A549 (cell line): ENCODE results near the gene UTP11. TPM values are rescaled to one million over a fixed set of nuclear protein-coding genes. Genes with fewer than 3 reads are reported as not detected.
A peak's percentile ranks its signal among the peaks of the same experiment; 100 is the strongest.

Source experiments
- ATAC-seq, 2 experiments: fragments of 200-7000 bp in 1 of 2; fragments of >200 bp in 1 of 2; cut with Nextera tagmentation in 1 of 2; cut with Tn5 transposase in 1 of 2; 3 replicates each; pipeline versions ENCODE4 v1.8.0 to v1.9.1; 2018 to 2020; ENCODE audit warnings: mild to moderate bottlenecking in 1 of 2, moderate library complexity in 1 of 2
- CTCF ChIA-PET: fragments of 300-600 bp; sonication (Branson Sonifier 250); formaldehyde crosslinking; extraction: SDS; loops from one replicate; lab custom pipeline; 2021; ENCODE audit warnings: antibody characterized with exemption, inconsistent platforms; lab: Yijun Ruan, JAX
- POLR2A ChIA-PET: fragments of 350-600 bp; formaldehyde crosslinking; extraction: SDS; loops from one replicate; lab custom pipeline; 2021; ENCODE audit warnings: antibody characterized with exemption, inconsistent platforms; lab: Yijun Ruan, JAX
- DNase-seq, 2 experiments: peaks; one replicate each; pipeline versions ENCODE4 v3.0.0 to v3.0.0-alpha.2; 2011 to 2016; ENCODE audit warnings: low read depth in 1 of 2, low spot score in 1 of 2
- FAIRE-seq: peaks from 2 replicates; lab custom pipeline; 2011; peaks lifted over from hg19 to GRCh38; lab: Jason Lieb, UNC
- H3K27ac ChIP-seq, 2 experiments: fragments of >200 bp; sonication (Bioruptor Twin); formaldehyde crosslinking; 3 replicates each; pipeline ENCODE4 v1.5.1; 2016 to 2017
- H3K4me1 ChIP-seq: fragments of >200 bp; sonication (Bioruptor Twin); formaldehyde crosslinking; 3 replicates; pipeline ENCODE4 v1.6.1; 2016
- H3K4me2 ChIP-seq: fragments of >200 bp; sonication (Bioruptor Twin); formaldehyde crosslinking; 3 replicates; pipeline ENCODE4 v1.6.1; 2016
- H3K4me3 ChIP-seq: fragments of >200 bp; sonication (Bioruptor Twin); formaldehyde crosslinking; 3 replicates; pipeline ENCODE4 v1.5.1; 2016
- H3K9me3 ChIP-seq: fragments of >200 bp; sonication (Bioruptor Twin); formaldehyde crosslinking; 3 replicates; pipeline ENCODE4 v1.6.1; 2016
- CBX2 ChIP-seq: fragments of 200-600 bp; sonication (generic); IDR thresholded peaks from 2 replicates; pipeline ENCODE4 v1.6.1; 2016; ENCODE audit warnings: low read depth, mild to moderate bottlenecking, borderline replicate concordance
- EP300 ChIP-seq, 2 experiments: fragments of >200 bp; sonication (Bioruptor Twin); formaldehyde crosslinking; IDR thresholded peaks; 2 replicates in 1 of 2; 3 replicates in 1 of 2; pipeline ENCODE4 v1.6.1; 2016 to 2017
- FOSB ChIP-seq: fragments of 250-450 bp; sonication (Bioruptor Pico); IDR thresholded peaks from 2 replicates; pipeline ENCODE4 v1.5.0; 2020; ENCODE audit warnings: mild to moderate bottlenecking, moderate library complexity
- FOXS1 ChIP-seq: fragments of 250-450 bp; sonication (Bioruptor Pico); IDR thresholded peaks from 2 replicates; pipeline ENCODE4 v1.5.0; 2020; ENCODE audit warnings: mild to moderate bottlenecking, moderate library complexity
- HEYL ChIP-seq: fragments of 250-450 bp; sonication (Bioruptor Pico); IDR thresholded peaks from 2 replicates; pipeline ENCODE4 v1.8.0; 2021; ENCODE audit warnings: mild to moderate bottlenecking, moderate library complexity
- HOXB13 ChIP-seq: fragments of 250-450 bp; sonication (Bioruptor Pico); IDR thresholded peaks from 2 replicates; pipeline ENCODE4 v1.5.0; 2020; ENCODE audit warnings: low read depth, mild to moderate bottlenecking, moderate library complexity
- KDM5A ChIP-seq: fragments of 200-600 bp; sonication (generic); IDR thresholded peaks from 2 replicates; pipeline ENCODE4 v1.6.1; 2016; ENCODE audit warnings: antibody characterized with exemption, mild to moderate bottlenecking
- MYC ChIP-seq: IDR thresholded peaks from 2 replicates; pipeline ENCODE4 v1.6.1; 2012; ENCODE audit warnings: mild to moderate bottlenecking, inconsistent platforms, low read length, improper control_type of control experiment, borderline replicate concordance
- NFE2L2 ChIP-seq: fragments of 150-350 bp; conservative IDR thresholded peaks from 2 replicates; pipeline ENCODE4 v1.6.1; 2014; ENCODE audit warnings: low read length
- NR3C1 ChIP-seq: fragments of >200 bp; sonication (Bioruptor Twin); formaldehyde crosslinking; IDR thresholded peaks from 3 replicates; pipeline ENCODE4 v1.6.1; 2017
- POLR2A ChIP-seq: IDR thresholded peaks from 2 replicates; pipeline ENCODE4 v1.6.1; 2012; ENCODE audit warnings: mild to moderate bottlenecking, low read length
- POLR2AphosphoS2 ChIP-seq: conservative IDR thresholded peaks from 2 replicates; pipeline ENCODE4 v1.6.1; 2012; ENCODE audit warnings: low read length, improper control_type of control experiment, inconsistent platforms
- RAD21 ChIP-seq, 2 experiments: fragments of >200 bp in 1 of 2; sonication (Bioruptor Twin) in 1 of 2; formaldehyde crosslinking in 1 of 2; IDR thresholded peaks in 1 of 2; conservative IDR thresholded peaks in 1 of 2; 2 replicates in 1 of 2; 3 replicates in 1 of 2; pipeline ENCODE4 v1.6.1; 2012 to 2018; ENCODE audit warnings: inconsistent platforms in 1 of 2
- RCOR1 ChIP-seq: fragments of 150-350 bp; IDR thresholded peaks from 2 replicates; pipeline ENCODE4 v1.6.1; 2014; ENCODE audit warnings: antibody characterized with exemption, low read length, low read depth
- ZC3H11A ChIP-seq: fragments of 450-650 bp; IDR thresholded peaks from 2 replicates; pipeline ENCODE4 v1.6.1; 2014; ENCODE audit warnings: antibody characterized with exemption, mild to moderate bottlenecking
- WGBS: methylation state at CpG from one replicate; pipeline ENCODE4 v1.1.6; 2017; ENCODE audit errors: missing lambda C conversion rate; 5-methylcytosine and 5-hydroxymethylcytosine counted together
- polyA plus RNA-seq, 4 experiments: library from polyadenylated mRNA; depleted of rRNA in 3 of 4; stranded (reverse); fragments of >200 nt; fragmentation: RNase III in 1 of 4; extraction: RNeasy Plus Mini Kit Qiagen cat#74134 plus additional on column Dnase treatment in 1 of 4; gene quantifications; 2 replicates in 3 of 4; 3 replicates in 1 of 4; pipeline ENCODE4 v1.2.3, GENCODE V29; 2011 to 2017
- TF ChIP-seq, protein P1 (sequence below): IDR thresholded peaks from 2 replicates; pipeline ENCODE4 v1.6.1; 2012
- TF ChIP-seq, protein P2 (sequence below): IDR thresholded peaks from 2 replicates; pipeline ENCODE4 v1.6.1; 2012
- TF ChIP-seq, protein P3 (sequence below): fragments of 150-350 bp; IDR thresholded peaks from 2 replicates; pipeline ENCODE4 v1.6.1; 2014; ENCODE audit warnings: low read depth, mild to moderate bottlenecking, low read length
- TF ChIP-seq, protein P4 (sequence below): fragments of >200 bp; sonication (Bioruptor Twin); formaldehyde crosslinking; IDR thresholded peaks from 3 replicates; pipeline ENCODE4 v1.5.1; 2016

The UTP11 gene
- polyA plus RNA-seq, 2 of the 4 experiments (the other 2 are of a cell fraction) = 37.6 to 44.8 TPM

DNA sequence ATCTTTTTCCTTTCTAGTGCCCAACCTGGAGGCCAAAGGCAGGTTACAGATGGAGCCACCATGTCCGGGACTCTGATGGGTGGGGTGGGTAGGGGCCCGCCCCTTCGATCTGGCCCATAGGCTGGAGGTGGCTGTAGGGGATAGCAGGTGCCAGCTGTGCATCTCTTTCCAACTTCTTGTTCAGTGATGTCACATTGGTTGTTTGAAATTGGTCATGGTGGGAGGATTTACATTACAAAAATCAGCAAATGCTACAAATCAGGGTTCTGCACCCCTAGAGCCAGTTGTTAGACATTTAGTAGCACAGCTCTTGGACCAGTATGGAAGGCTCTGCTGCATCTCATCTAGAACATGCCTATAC, 56.4 kb downstream of the UTP11 start:
- DNase-seq = no peak
- TF ChIP-seq, protein P1, sequence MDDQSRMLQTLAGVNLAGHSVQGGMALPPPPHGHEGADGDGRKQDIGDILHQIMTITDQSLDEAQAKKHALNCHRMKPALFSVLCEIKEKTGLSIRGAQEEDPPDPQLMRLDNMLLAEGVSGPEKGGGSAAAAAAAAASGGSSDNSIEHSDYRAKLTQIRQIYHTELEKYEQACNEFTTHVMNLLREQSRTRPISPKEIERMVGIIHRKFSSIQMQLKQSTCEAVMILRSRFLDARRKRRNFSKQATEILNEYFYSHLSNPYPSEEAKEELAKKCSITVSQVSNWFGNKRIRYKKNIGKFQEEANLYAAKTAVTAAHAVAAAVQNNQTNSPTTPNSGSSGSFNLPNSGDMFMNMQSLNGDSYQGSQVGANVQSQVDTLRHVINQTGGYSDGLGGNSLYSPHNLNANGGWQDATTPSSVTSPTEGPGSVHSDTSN = no peak
- TF ChIP-seq NR3C1 (no peak), POLR2AphosphoS2 (no peak), RAD21 (conservative IDR thresholded peaks at IDR 0.05 in 1 of 2, IDR thresholded peaks at IDR 0.05 in 1 of 2) (no peak), HOXB13 (CRISPR knock-in tag) (no peak), EP300 (IDR thresholded peaks at IDR 0.05) (no peak), FOXS1 (CRISPR knock-in tag) (no peak), CBX2 (no peak), FOSB (CRISPR knock-in tag) (no peak), NFE2L2 (no peak), POLR2A (no peak), RCOR1 (no peak), MYC (no peak), ZC3H11A (no peak), HEYL (CRISPR knock-in tag) (no peak)
- TF ChIP-seq, protein P2, sequence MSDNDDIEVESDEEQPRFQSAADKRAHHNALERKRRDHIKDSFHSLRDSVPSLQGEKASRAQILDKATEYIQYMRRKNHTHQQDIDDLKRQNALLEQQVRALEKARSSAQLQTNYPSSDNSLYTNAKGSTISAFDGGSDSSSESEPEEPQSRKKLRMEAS = no peak
- TF ChIP-seq, protein P3, sequence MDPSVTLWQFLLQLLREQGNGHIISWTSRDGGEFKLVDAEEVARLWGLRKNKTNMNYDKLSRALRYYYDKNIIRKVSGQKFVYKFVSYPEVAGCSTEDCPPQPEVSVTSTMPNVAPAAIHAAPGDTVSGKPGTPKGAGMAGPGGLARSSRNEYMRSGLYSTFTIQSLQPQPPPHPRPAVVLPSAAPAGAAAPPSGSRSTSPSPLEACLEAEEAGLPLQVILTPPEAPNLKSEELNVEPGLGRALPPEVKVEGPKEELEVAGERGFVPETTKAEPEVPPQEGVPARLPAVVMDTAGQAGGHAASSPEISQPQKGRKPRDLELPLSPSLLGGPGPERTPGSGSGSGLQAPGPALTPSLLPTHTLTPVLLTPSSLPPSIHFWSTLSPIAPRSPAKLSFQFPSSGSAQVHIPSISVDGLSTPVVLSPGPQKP = no peak
- no peaks in the 10 kb centered on the region for H3K4me1 ChIP-seq
- WGBS = 0% methylated on average over 1 of the region's 3 CpGs
- no peak overlapping the region for H3K4me3 ChIP-seq
- ATAC-seq = no peak
- no peaks in the 10 kb centered on the region for H3K9me3 ChIP-seq
- H3K27ac ChIP-seq = no peak overlapping the region
- FAIRE-seq = no peak
- ChIA-PET CTCF (interaction anchor here (2.6 kb wide), 1 partner anchor 42 kb away, joined by 6 read pairs; no protein-coding TSS in a partner anchor), POLR2A (no interaction called here)
- no peak overlapping the region for H3K4me2 ChIP-seq

DNA sequence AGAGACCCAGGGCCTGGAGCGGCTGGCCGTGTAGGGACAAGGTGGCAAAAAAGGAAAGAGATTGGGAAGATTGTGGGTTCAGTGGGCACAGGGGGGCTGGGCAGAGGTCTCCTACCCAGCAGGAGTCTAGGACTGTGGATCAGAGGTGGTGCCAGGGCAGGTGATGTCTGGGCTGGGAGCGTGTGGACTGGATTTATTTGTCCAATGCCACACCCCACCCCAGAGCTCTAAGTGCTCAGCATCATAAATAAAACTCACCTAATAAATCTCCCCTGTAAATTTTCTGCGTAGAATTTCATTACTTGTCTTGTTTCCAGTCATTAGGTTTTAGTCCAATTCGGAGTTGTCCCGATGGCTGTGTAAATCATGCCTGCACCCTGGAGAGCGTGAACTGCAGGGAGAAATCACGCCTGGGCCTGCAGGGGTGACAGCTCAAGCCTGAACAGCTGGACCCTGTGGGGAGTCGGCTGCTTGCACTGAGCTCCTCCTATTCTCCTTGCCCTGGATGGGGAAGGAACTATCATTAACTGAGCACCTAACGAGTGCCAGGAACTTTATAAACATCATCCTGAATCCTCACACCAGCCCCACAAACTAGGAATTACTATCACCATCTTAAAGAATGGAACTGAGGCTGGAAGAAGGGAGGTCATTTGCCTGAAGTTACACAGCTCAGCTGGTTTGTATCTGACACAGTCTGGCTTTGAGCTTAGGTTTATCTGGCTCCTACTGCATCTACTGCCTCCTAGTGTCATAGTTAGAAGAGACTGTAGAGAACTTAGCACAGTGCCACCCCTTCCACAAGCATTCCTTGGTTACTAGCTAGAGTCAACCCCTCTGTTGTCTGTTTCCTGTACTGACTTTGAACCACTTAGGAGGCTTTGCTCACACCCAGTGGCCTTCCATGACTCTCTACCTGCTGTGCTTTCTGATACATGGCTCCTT, 59.0 kb downstream of the UTP11 start:
- no peaks in the 10 kb centered on the region for H3K4me1 ChIP-seq
- H3K9me3 ChIP-seq = no peaks in the 10 kb centered on the region
- no peak overlapping the region for H3K4me3 ChIP-seq
- H3K4me2 ChIP-seq = no peak overlapping the region
- ChIA-PET POLR2A (no interaction called here), CTCF (interaction anchor here (0.6 to 2.6 kb wide), 11 partner anchors 14 to 1763 kb away, joined by 3 to 8 read pairs (median 4); no protein-coding TSS in a partner anchor)
- DNase-seq (peak; percentile 30 to 43), ATAC-seq (peak; percentile 79 to 92), FAIRE-seq (no peak)
- H3K27ac ChIP-seq = no peak overlapping the region
- 37% methylated on average over 10 of the region's 10 CpGs for WGBS
- TF ChIP-seq, protein P4, sequence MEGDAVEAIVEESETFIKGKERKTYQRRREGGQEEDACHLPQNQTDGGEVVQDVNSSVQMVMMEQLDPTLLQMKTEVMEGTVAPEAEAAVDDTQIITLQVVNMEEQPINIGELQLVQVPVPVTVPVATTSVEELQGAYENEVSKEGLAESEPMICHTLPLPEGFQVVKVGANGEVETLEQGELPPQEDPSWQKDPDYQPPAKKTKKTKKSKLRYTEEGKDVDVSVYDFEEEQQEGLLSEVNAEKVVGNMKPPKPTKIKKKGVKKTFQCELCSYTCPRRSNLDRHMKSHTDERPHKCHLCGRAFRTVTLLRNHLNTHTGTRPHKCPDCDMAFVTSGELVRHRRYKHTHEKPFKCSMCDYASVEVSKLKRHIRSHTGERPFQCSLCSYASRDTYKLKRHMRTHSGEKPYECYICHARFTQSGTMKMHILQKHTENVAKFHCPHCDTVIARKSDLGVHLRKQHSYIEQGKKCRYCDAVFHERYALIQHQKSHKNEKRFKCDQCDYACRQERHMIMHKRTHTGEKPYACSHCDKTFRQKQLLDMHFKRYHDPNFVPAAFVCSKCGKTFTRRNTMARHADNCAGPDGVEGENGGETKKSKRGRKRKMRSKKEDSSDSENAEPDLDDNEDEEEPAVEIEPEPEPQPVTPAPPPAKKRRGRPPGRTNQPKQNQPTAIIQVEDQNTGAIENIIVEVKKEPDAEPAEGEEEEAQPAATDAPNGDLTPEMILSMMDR = peak; percentile 15; the same call in 2 of the 3 replicates
- TF ChIP-seq KDM5A (no peak), RAD21 (conservative IDR thresholded peaks at IDR 0.05 in 1 of 2, IDR thresholded peaks at IDR 0.05 in 1 of 2) (peak in 1 of 2 experiments; percentile 32; a peak in 1 of 5 replicates)
